Stimulated activated CD4-positive, alpha-beta T cell treated with anti-CD3 and anti-CD28 coated beads, Interleukin-2, amount 100 ng/mL, for 4 hours (primary cell): ENCODE data around the gene POLR2L.
A peak's percentile ranks its signal among the peaks of the same experiment; 100 is the strongest.

Experiments used
- DNase-seq: peaks from one replicate; pipeline ENCODE4 v3.0.0-alpha.2; 2020; ENCODE audit warnings: low read depth

The POLR2L gene

GRCh38 chr11:854601-855329 is 12.4 kb upstream of the POLR2L start:
- DNase-seq = no peak

- no peak for DNase-seq
Observed at GRCh38 chr11:853682-854448, 11.5 kb upstream of the POLR2L start.

- DNase-seq = no peak
Observed at GRCh38 chr11:852762-853161, 10.4 kb upstream of the POLR2L start.

- DNase-seq = no peak
Observed at GRCh38 chr11:850775-851763, 8.7 kb upstream of the POLR2L start.

GRCh38 chr11:849951-850774 is 7.8 kb upstream of the POLR2L start:
- DNase-seq = no peak

GRCh38 chr11:849104-849824 is 6.9 kb upstream of the POLR2L start:
- peak; percentile 29 for DNase-seq

GRCh38 chr11:848380-848931 is 6.1 kb upstream of the POLR2L start:
- peak; percentile 41 for DNase-seq

GRCh38 chr11:847876-848275 is 5.5 kb upstream of the POLR2L start:
- no peak for DNase-seq

GRCh38 chr11:846496-847098 is 4.3 kb upstream of the POLR2L start:
- DNase-seq = no peak

- DNase-seq = no peak
Observed at GRCh38 chr11:845872-846495, 3.7 kb upstream of the POLR2L start.

GRCh38 chr11:844693-845644 is 2.6 kb upstream of the POLR2L start:
- no peak for DNase-seq

- DNase-seq = no peak
Observed at GRCh38 chr11:843818-844692, 1.7 kb upstream of the POLR2L start.

GRCh38 chr11:843086-843734 is 881 bp upstream of the POLR2L start:
- DNase-seq = no peak

GRCh38 chr11:841981-842369 is 354 bp downstream of the POLR2L start:
- DNase-seq = no peak

GRCh38 chr11:839875-840617 is 2.3 kb downstream of the POLR2L start:
- DNase-seq = no peak

GRCh38 chr11:839280-839623 is 3.1 kb downstream of the POLR2L start:
- no peak for DNase-seq
